Hepatocyte (in vitro differentiated cells): Measurements from ENCODE around the gene HLA-G.

Experiments
- EZH2 ChIP-seq: fragments of 200-600 bp; sonication (generic); IDR thresholded peaks from 2 replicates; pipeline ENCODE4 v1.6.1; 2016; ENCODE audit warnings: antibody characterized with exemption, mild to moderate bottlenecking, borderline replicate concordance
- TF ChIP-seq, protein P1 (sequence below): fragments of 200-600 bp; sonication (generic); IDR thresholded peaks from 2 replicates; pipeline ENCODE4 v1.5.1; 2016; ENCODE audit warnings: antibody characterized with exemption, mild to moderate bottlenecking; ENCODE audit not compliant: poor library complexity

DNA sequence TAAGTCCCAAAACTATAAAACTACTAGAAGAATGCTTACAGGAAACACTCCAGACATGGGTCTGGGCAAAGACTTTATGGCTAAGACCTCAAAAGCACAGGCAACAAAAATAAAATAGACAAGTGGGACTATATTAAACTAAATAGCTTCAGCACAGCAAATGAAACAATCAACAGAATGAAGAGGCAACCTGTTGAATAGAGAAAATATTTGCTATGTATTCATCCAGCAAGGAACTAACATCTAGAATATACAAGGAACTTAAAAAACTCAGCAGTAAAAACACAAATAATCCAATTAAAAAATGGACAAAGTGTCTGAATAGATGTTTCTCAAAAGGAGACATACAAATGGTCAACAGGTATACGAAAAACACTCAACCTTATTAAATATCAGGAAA lies 30.4 kb downstream of the HLA-G start:
- TF ChIP-seq, protein P1, sequence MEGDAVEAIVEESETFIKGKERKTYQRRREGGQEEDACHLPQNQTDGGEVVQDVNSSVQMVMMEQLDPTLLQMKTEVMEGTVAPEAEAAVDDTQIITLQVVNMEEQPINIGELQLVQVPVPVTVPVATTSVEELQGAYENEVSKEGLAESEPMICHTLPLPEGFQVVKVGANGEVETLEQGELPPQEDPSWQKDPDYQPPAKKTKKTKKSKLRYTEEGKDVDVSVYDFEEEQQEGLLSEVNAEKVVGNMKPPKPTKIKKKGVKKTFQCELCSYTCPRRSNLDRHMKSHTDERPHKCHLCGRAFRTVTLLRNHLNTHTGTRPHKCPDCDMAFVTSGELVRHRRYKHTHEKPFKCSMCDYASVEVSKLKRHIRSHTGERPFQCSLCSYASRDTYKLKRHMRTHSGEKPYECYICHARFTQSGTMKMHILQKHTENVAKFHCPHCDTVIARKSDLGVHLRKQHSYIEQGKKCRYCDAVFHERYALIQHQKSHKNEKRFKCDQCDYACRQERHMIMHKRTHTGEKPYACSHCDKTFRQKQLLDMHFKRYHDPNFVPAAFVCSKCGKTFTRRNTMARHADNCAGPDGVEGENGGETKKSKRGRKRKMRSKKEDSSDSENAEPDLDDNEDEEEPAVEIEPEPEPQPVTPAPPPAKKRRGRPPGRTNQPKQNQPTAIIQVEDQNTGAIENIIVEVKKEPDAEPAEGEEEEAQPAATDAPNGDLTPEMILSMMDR: no peak
- TF ChIP-seq EZH2: no peak
